NOMO-1 treated with DMSO at 0.1 percent for 48 hours (cell line): ENCODE data around the gene MORN4.
"Not testable (repeated sequence)": the region's sequence is repeated elsewhere in the genome, so short reads cannot be mapped to it uniquely, and the experiment has no call there.

ENCODE experiments used
- DNase-seq: peaks from one replicate; lab custom pipeline; 2025; ENCODE audit not compliant: unreplicated experiment; lab: John Stamatoyannopoulos, UW

MORN4 gene

GRCh38 chr10:97598407-97599271 lies 34.7 kb downstream of the MORN4 start:
- no peak for DNase-seq

- DNase-seq: no peak
Observed at GRCh38 chr10:97597778-97598177, 35.5 kb downstream of the MORN4 start.

GRCh38 chr10:97596101-97597082 lies 36.9 kb downstream of the MORN4 start:
- DNase-seq: no peak

GRCh38 chr10:97593421-97593820 lies 39.9 kb downstream of the MORN4 start:
- DNase-seq: no peak

GRCh38 chr10:97590748-97591495 lies 42.4 kb downstream of the MORN4 start:
- DNase-seq: no peak

- no peak for DNase-seq
Observed at GRCh38 chr10:97590082-97590747, 43.1 kb downstream of the MORN4 start.

- DNase-seq: no peak
Observed at GRCh38 chr10:97589479-97589878, 43.8 kb downstream of the MORN4 start, which contains the start of gene C10orf62. C10orf62 (plus strand) TSS chr10:97589721; CDS start chr10:97589898, 177 bp downstream.

GRCh38 chr10:97587183-97587582 lies 46.1 kb downstream of the MORN4 start:
- no peak for DNase-seq

GRCh38 chr10:97585439-97585811 lies 47.9 kb downstream of the MORN4 start:
- no peak for DNase-seq

- no peak for DNase-seq
Observed at GRCh38 chr10:97584798-97585438, 48.4 kb downstream of the MORN4 start.

GRCh38 chr10:97584060-97584797 lies 49.1 kb downstream of the MORN4 start, which contains the start of gene HOGA1:
HOGA1 (plus strand) TSS chr10:97584389; CDS start chr10:97584704, 315 bp downstream.
- DNase-seq: no peak

- no peak for DNase-seq
Observed at GRCh38 chr10:97583476-97583875, 49.8 kb downstream of the MORN4 start.

- no peak for DNase-seq
Observed at GRCh38 chr10:97582169-97582568, 51.1 kb downstream of the MORN4 start.

GRCh38 chr10:97580421-97581367 lies 52.6 kb downstream of the MORN4 start:
- no peak for DNase-seq

GRCh38 chr10:97578171-97578844 lies 55.0 kb downstream of the MORN4 start:
- DNase-seq: no peak

- DNase-seq: no peak
Observed at GRCh38 chr10:97577701-97578100, 55.6 kb downstream of the MORN4 start.

GRCh38 chr10:97576487-97576886 lies 56.8 kb downstream of the MORN4 start:
- DNase-seq: not testable (repeated sequence)
